Colonic mucosa (tissue), 4 donors: ENCODE measurements around the gene NPLOC4. TPM values are rescaled to one million over a fixed set of nuclear protein-coding genes. Genes with fewer than 3 reads are reported as not detected.

ENCODE experiments used
- DNase-seq: peaks from one replicate; pipeline ENCODE4 v3.0.0-alpha.2; 2020
- H3K27ac ChIP-seq: fragments of 200-600 bp; one replicate; pipeline ENCODE4 v1.8.0; 2021
- H3K27me3 ChIP-seq: fragments of 200-600 bp; one replicate; pipeline ENCODE4 v1.8.0; 2021
- H3K36me3 ChIP-seq: fragments of 200-600 bp; one replicate; pipeline ENCODE4 v1.8.0; 2021
- H3K4me1 ChIP-seq: fragments of 200-600 bp; one replicate; pipeline ENCODE4 v1.8.0; 2021; ENCODE audit warnings: mild to moderate bottlenecking
- H3K4me3 ChIP-seq: fragments of 200-600 bp; one replicate; pipeline ENCODE4 v1.8.0; 2021
- H3K9ac ChIP-seq, 2 donors: one replicate each; pipeline ENCODE4 v1.7.0; 2013; ENCODE audit warnings: control low read depth in 2 of 2, low read depth in 2 of 2, low read length in 2 of 2
- H3K9me3 ChIP-seq: fragments of 200-600 bp; one replicate; pipeline ENCODE4 v1.8.0; 2021
- intact Hi-C: fragments of 100-400 bp; cut with DNase I; formaldehyde crosslinking; loops from one replicate; pipeline ENCODE4 v1.14.1; 2022
- total RNA-seq, 2 donors: library from RNA; stranded (reverse); fragmentation: NEBNext Ultra II Directional in 1 of 2; extraction: Animal tissue kit (Norgen Biotek cat#: 25700) in 1 of 2; gene quantifications; one replicate each; pipeline ENCODE4 v1.2.1, GENCODE V29; 2021
- TF ChIP-seq, protein P1 (sequence below): fragments of 200-600 bp; IDR thresholded peaks from one replicate; pipeline ENCODE4 v1.8.0; 2022; ENCODE audit warnings: antibody characterized with exemption, mild to moderate bottlenecking
- donor health status: healthy.
- donor health status: DM: no; HTN: no; CAD: no.
- donor health status: DM: no; HTN: no; CAD: no.

Gene NPLOC4
- total RNA-seq, 2 donors from 2014 or later = 69.8 to 74.1 TPM

DNA sequence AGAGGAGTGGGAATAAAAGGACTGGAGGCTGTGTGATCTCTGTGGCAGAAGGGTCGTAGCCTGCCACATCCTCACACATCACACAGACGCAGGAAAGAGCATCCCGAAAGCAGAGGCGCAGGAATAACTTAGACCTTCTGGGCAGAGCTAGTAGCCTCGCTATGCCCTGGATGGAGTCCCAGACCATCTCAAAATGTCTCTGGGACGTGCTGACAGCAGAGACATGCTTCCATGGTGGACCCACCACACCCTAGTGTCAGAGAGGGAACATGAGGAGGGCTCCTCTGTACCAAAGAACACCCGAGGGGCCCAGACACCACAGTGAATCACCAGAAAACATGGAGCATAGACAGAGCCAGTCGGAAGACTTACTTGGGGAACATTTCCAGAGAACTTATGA lies 55.2 kb downstream of the NPLOC4 start:
- no peak overlapping the region for H3K4me3 ChIP-seq
- H3K36me3 ChIP-seq = no peaks in the 10 kb centered on the region
- no peak overlapping the region for H3K27ac ChIP-seq
- H3K27me3 ChIP-seq = no peaks in the 10 kb centered on the region
- H3K4me1 ChIP-seq = no peaks in the 10 kb centered on the region
- no peak for DNase-seq
- TF ChIP-seq, protein P1, sequence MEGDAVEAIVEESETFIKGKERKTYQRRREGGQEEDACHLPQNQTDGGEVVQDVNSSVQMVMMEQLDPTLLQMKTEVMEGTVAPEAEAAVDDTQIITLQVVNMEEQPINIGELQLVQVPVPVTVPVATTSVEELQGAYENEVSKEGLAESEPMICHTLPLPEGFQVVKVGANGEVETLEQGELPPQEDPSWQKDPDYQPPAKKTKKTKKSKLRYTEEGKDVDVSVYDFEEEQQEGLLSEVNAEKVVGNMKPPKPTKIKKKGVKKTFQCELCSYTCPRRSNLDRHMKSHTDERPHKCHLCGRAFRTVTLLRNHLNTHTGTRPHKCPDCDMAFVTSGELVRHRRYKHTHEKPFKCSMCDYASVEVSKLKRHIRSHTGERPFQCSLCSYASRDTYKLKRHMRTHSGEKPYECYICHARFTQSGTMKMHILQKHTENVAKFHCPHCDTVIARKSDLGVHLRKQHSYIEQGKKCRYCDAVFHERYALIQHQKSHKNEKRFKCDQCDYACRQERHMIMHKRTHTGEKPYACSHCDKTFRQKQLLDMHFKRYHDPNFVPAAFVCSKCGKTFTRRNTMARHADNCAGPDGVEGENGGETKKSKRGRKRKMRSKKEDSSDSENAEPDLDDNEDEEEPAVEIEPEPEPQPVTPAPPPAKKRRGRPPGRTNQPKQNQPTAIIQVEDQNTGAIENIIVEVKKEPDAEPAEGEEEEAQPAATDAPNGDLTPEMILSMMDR = no peak
- H3K9ac ChIP-seq = no peak overlapping the region
- H3K9me3 ChIP-seq = no peaks in the 10 kb centered on the region
- intact Hi-C loops = no loop called here

DNA sequence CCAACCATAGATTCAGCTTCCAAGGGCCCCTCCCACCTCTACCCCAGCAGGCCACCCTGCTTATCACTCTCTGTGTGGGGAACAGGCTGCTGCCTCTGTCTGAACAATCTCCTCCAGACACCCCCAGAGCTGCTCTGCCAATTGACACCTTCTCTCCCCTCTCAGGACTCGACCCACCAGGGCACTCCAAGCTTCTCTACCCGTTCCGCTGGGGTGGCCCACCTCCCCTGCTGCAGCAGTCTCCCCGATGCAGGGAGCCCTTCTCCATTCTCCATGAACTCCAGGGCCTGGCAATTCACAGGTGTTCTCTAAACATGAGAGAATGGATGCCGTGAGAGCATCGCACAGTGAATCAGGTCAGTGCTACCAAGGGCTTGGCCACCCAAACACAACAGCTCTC lies 56.4 kb downstream of the NPLOC4 start:
- H3K4me3 ChIP-seq = no peak overlapping the region
- no peaks in the 10 kb centered on the region for H3K4me1 ChIP-seq
- no peak overlapping the region for H3K9ac ChIP-seq
- DNase-seq = no peak
- H3K27ac ChIP-seq = no peak overlapping the region
- intact Hi-C loops = no loop called here
- no peaks in the 10 kb centered on the region for H3K36me3 ChIP-seq
- no peaks in the 10 kb centered on the region for H3K9me3 ChIP-seq
- TF ChIP-seq, protein P1 = no peak
- H3K27me3 ChIP-seq = no peaks in the 10 kb centered on the region

DNA sequence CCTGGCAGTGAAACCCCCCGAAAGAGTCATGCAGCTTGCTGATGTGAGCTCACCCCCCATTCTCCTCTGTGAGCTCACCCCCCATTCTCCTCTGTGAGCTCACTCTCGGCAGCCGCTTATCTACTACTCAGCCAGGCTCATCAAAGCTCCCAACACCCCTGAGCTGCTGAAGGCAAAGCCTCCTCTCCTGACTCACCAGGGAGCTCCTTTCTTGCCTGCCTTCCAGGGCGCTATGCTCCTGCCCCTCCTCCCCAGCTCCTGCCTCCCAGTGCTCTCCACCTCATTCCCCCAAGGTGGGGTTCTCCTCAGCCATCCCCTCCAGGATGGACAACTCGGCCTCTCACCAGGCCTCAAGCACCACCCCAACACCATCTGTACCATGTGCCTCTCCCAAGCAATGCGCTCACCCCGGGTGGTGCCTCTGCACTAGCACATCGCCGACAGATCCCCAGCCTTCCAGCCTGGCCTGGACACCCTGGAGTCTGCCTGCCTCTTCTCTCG lies 57.0 kb downstream of the NPLOC4 start:
- no peak for DNase-seq
- intact Hi-C loops = no loop called here
- no peaks in the 10 kb centered on the region for H3K9me3 ChIP-seq
- H3K27me3 ChIP-seq = no peaks in the 10 kb centered on the region
- H3K36me3 ChIP-seq = no peaks in the 10 kb centered on the region
- TF ChIP-seq, protein P1 = no peak
- no peaks in the 10 kb centered on the region for H3K4me1 ChIP-seq
- H3K27ac ChIP-seq = no peak overlapping the region
- no peak overlapping the region for H3K9ac ChIP-seq
- no peak overlapping the region for H3K4me3 ChIP-seq

DNA sequence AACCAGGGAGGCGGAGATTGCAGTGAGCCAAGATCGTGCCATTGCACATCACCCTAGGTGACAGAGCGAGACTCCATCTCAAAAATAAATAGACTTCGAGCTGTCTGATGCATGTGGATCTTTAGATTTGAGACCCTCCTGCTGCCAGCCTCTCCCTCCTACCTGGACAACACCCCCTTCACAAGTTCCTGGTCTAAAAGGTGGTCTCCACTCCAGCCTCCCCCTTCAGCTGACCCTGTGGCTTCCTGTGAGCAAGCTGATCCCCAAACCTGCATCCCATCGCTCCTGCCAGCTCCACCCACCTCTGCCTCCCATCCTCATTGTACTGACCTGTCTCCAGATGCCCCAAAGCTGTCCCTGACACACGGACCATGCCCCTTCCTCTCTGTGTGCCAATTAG lies 57.6 kb downstream of the NPLOC4 start:
- Histone ChIP-seq H3K9me3 (no peaks in the 10 kb centered on the region), H3K4me3 (no peak overlapping the region), H3K36me3 (no peaks in the 10 kb centered on the region), H3K9ac (no peak overlapping the region), H3K27ac (no peak overlapping the region), H3K27me3 (no peaks in the 10 kb centered on the region), H3K4me1 (no peaks in the 10 kb centered on the region)
- intact Hi-C loops = no loop called here
- TF ChIP-seq, protein P1 = no peak
- DNase-seq = no peak

DNA sequence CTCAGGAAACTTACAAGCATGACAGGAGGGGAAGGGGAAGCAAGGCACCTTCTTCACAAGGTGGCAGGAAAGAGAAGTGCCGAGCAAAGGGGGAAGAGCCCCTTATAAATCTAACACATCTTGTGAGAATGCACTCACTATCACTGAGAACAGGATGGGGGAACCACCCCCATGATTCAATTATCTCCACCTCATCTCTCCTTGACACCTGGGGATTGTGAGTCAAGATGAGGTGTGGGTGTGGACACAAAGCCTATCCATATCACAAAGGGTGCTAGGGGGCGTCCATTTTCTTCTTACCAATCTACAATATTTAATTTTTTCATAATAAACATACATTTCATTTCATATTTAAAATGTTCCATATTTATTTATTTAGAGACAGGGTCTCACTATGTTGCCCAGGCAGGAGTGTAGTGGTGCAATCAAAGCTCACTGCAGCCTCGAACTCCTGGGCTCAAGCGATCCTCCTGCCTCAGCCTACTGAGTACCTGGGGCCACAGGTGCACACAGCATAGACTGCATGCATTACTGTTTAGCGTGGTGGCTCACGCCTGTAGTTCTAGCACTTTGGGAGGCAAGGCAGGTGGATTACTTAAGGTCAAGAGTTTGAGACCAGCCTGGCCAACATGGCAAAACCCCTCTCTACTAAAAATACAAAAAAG lies 58.2 kb downstream of the NPLOC4 start:
- intact Hi-C loops = no loop called here
- H3K9ac ChIP-seq = no peak overlapping the region
- no peak overlapping the region for H3K4me3 ChIP-seq
- H3K36me3 ChIP-seq = no peaks in the 10 kb centered on the region
- no peaks in the 10 kb centered on the region for H3K9me3 ChIP-seq
- no peaks in the 10 kb centered on the region for H3K27me3 ChIP-seq
- no peak overlapping the region for H3K27ac ChIP-seq
- TF ChIP-seq, protein P1 = no peak
- no peaks in the 10 kb centered on the region for H3K4me1 ChIP-seq
- no peak for DNase-seq
